NB4 (cell line): ENCODE measurements around the gene DAPK1.

Source experiments
- MYC ChIP-seq: IDR thresholded peaks from 2 replicates; pipeline ENCODE4 v1.6.1; 2011; ENCODE audit warnings: low read depth, low read length
- POLR2A ChIP-seq: IDR thresholded peaks from 2 replicates; pipeline ENCODE4 v1.6.1; 2011; ENCODE audit warnings: mild to moderate bottlenecking; ENCODE audit not compliant: insufficient read length; ENCODE audit errors: extremely low read depth
- TF ChIP-seq, protein P1 (sequence below): IDR thresholded peaks from one replicate; pipeline ENCODE4 v1.5.1; 2012; ENCODE audit warnings: low read depth, low read length
- TF ChIP-seq, protein P2 (sequence below): IDR thresholded peaks from 2 replicates; pipeline ENCODE4 v1.6.1; 2011; ENCODE audit warnings: low read depth, low read length

DNA sequence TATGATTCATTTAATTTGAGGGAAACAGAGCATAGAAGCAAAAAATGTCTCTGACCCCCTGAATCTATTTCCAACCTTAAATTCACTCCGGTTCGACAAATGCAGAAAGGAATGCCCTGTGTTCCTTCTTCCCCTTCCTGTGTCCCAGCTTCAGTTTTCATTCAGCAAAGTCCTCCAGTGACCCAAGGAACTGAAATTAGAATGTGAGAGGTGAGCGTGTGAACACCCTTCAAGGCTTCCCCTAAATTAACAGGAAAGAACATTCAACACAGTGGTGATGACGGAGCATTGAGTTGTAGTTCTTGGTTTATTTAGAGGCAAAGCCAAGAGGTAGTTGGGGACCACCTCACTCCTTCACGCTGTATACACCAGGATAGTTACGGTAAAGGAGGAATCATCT, 130.7 kb downstream of the DAPK1 start:
- TF ChIP-seq, protein P1, sequence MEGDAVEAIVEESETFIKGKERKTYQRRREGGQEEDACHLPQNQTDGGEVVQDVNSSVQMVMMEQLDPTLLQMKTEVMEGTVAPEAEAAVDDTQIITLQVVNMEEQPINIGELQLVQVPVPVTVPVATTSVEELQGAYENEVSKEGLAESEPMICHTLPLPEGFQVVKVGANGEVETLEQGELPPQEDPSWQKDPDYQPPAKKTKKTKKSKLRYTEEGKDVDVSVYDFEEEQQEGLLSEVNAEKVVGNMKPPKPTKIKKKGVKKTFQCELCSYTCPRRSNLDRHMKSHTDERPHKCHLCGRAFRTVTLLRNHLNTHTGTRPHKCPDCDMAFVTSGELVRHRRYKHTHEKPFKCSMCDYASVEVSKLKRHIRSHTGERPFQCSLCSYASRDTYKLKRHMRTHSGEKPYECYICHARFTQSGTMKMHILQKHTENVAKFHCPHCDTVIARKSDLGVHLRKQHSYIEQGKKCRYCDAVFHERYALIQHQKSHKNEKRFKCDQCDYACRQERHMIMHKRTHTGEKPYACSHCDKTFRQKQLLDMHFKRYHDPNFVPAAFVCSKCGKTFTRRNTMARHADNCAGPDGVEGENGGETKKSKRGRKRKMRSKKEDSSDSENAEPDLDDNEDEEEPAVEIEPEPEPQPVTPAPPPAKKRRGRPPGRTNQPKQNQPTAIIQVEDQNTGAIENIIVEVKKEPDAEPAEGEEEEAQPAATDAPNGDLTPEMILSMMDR, result no peak
- no peak for TF ChIP-seq POLR2A
- TF ChIP-seq, protein P2, sequence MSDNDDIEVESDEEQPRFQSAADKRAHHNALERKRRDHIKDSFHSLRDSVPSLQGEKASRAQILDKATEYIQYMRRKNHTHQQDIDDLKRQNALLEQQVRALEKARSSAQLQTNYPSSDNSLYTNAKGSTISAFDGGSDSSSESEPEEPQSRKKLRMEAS, result no peak
- TF ChIP-seq MYC, result no peak
